Activated CD4-positive, alpha-beta T cell treated with anti-CD3 and anti-CD28 coated beads, Interleukin-2, amount 10 ng/mL, durations not matched to agents 7 days and 5 days (primary cell): ENCODE measurements around the gene DIP2B. TPM values are rescaled to one million over a fixed set of nuclear protein-coding genes. Genes with fewer than 3 reads are reported as not detected.

Experiments used
- CTCF ChIA-PET: fragments of 350-600 bp; sonication (Branson Sonifier 250); formaldehyde crosslinking; loops from one replicate; lab custom pipeline; 2021; ENCODE audit warnings: antibody characterized with exemption; lab: Charles Lee
- POLR2A ChIA-PET: fragments of 350-600 bp; sonication (Branson Sonifier 250); formaldehyde crosslinking; loops from one replicate; lab custom pipeline; 2021; ENCODE audit warnings: antibody characterized with exemption; lab: Charles Lee
- DNase-seq: peaks from one replicate; pipeline ENCODE4 v3.0.0-alpha.2; 2020
- H3K27ac Mint-ChIP-seq: one replicate; pipeline ENCODE4 v1.8.0; 2021; ENCODE audit warnings: mild to moderate bottlenecking, moderate library complexity, mixed read lengths
- H3K27me3 Mint-ChIP-seq: one replicate; pipeline ENCODE4 v1.8.0; 2021; ENCODE audit warnings: mixed read lengths
- H3K36me3 Mint-ChIP-seq: one replicate; pipeline ENCODE4 v1.8.0; 2021; ENCODE audit warnings: low read depth, mixed read lengths
- H3K4me1 Mint-ChIP-seq: one replicate; pipeline ENCODE4 v1.8.0; 2021; ENCODE audit warnings: mixed read lengths
- H3K4me3 Mint-ChIP-seq: one replicate; pipeline ENCODE4 v1.8.0; 2021; ENCODE audit warnings: mild to moderate bottlenecking, moderate library complexity, mixed read lengths
- H3K9me3 Mint-ChIP-seq: one replicate; pipeline ENCODE4 v1.8.0; 2021; ENCODE audit warnings: mixed read lengths
- total RNA-seq, 2 experiments: library from RNA; stranded (reverse); gene quantifications; one replicate each; pipeline ENCODE4 v1.2.3, GENCODE V29; 2021

The DIP2B gene
- total RNA-seq, 2 experiments from 2014 or later = 28.9 to 30.4 TPM

DNA sequence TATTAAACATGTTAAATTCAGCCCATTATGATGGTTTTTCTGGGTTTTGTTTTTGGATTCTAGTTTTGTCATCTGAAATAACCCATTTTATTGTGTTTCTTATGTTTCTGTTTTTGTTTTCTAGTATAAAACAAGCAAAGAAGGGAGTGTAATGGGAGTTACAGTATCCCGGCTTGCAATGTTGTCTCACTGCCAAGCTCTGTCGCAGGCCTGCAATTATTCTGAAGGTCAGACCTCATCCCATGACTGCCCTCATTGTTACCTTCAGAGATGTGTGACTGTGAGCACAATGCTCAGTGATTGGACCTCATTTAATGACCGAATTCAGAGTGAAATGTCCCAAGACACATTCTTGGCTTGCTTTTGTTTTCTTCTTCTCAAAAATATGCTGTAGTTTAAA, 186.1 kb downstream of the DIP2B start:
- no peak for DNase-seq
- no peaks in the 10 kb centered on the region for H3K9me3 Mint-ChIP-seq
- H3K4me1 Mint-ChIP-seq = no peaks in the 10 kb centered on the region
- no peaks in the 10 kb centered on the region for H3K27me3 Mint-ChIP-seq
- H3K4me3 Mint-ChIP-seq = no peak overlapping the region
- ChIA-PET POLR2A (no interaction called here), CTCF (interaction anchor here (1.4 kb wide), 1 partner anchor 9 kb away, joined by 7 read pairs; no protein-coding TSS in a partner anchor)
- no peak overlapping the region for H3K27ac Mint-ChIP-seq
- H3K36me3 Mint-ChIP-seq = peaks cover 29% of the 10 kb centered on the region

GRCh38 chr12:50695961-50696360, 191.2 kb downstream of the DIP2B start:
- no peak overlapping the region for H3K27ac Mint-ChIP-seq
- no peaks in the 10 kb centered on the region for H3K27me3 Mint-ChIP-seq
- DNase-seq = no peak
- H3K36me3 Mint-ChIP-seq = peaks cover 41% of the 10 kb centered on the region
- CTCF ChIA-PET = no interaction called here
- no peak overlapping the region for H3K4me3 Mint-ChIP-seq
- no peaks in the 10 kb centered on the region for H3K4me1 Mint-ChIP-seq
- H3K9me3 Mint-ChIP-seq = no peaks in the 10 kb centered on the region
- POLR2A ChIA-PET = no interaction called here

DNA sequence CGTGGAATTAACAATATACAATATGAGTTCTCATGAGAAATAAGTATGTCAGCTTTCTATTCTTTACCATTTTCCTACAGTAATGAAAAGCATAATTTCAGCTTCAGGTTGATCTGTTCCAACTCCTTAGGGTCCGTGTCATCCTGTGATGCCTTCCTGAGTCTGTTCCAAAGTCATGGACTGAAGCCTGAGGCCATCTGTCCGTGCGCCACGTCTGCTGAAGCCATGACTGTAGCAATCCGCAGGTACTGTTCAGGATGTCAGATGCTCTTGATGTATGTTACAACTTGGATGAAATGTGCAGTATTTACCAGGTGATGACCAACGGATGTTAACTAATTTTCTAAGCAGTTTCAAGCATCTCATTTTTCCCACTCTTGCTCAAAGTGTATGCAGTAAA, 192.1 kb downstream of the DIP2B start:
- POLR2A ChIA-PET = no interaction called here
- Mint-ChIP-seq H3K4me3 (no peak overlapping the region), H3K27me3 (no peaks in the 10 kb centered on the region), H3K27ac (no peak overlapping the region), H3K9me3 (no peaks in the 10 kb centered on the region), H3K4me1 (no peaks in the 10 kb centered on the region), H3K36me3 (peaks cover 43% of the 10 kb centered on the region)
- DNase-seq = no peak
- CTCF ChIA-PET = interaction anchor here (0.9 kb wide), 1 partner anchor 427 kb away, joined by 3 read pairs; no protein-coding TSS in a partner anchor

DNA sequence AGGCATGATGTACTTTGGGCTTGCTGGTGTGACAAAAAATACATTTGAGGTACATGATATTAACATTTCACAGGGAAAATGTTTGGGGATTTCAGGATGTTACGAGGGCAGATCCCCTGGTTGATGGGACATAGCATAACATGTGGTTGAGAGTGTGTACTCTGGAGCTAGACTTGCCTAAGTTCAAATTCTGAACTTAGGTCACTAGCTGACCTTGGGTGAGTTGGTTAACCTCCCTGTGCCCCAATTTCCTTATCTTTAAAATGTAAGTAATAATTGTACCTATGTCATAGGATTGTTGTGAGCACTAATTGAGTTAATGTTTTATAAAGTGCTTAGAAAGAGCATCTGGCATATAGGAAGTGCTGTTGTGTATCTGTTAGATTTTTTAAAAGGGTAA, 194.4 kb downstream of the DIP2B start:
- Mint-ChIP-seq H3K9me3 (no peaks in the 10 kb centered on the region), H3K27ac (no peak overlapping the region), H3K4me3 (no peak overlapping the region), H3K36me3 (peaks cover 41% of the 10 kb centered on the region), H3K27me3 (no peaks in the 10 kb centered on the region), H3K4me1 (no peaks in the 10 kb centered on the region)
- ChIA-PET POLR2A (no interaction called here), CTCF (interaction anchor here (1.2 to 2.5 kb wide), 6 partner anchors 8 to 194 kb away, joined by 3 to 8 read pairs (median 4); partner anchors contain the start of gene DIP2B)
- no peak for DNase-seq

- peaks cover 49% of the 10 kb centered on the region for H3K36me3 Mint-ChIP-seq
- no peaks in the 10 kb centered on the region for H3K27me3 Mint-ChIP-seq
- H3K4me1 Mint-ChIP-seq = no peaks in the 10 kb centered on the region
- no peaks in the 10 kb centered on the region for H3K9me3 Mint-ChIP-seq
- no peak overlapping the region for H3K27ac Mint-ChIP-seq
- no peak overlapping the region for H3K4me3 Mint-ChIP-seq
- no peak for DNase-seq
- ChIA-PET CTCF (interaction anchor here (1.2 to 2.5 kb wide), 6 partner anchors 9 to 195 kb away, joined by 3 to 8 read pairs (median 4); partner anchors contain the start of gene DIP2B), POLR2A (no interaction called here)
These were observed 195.2 kb downstream of the DIP2B start for GRCh38 chr12:50699940-50700339.

- Mint-ChIP-seq H3K9me3 (no peaks in the 10 kb centered on the region), H3K36me3 (peaks cover 33% of the 10 kb centered on the region), H3K27me3 (no peaks in the 10 kb centered on the region), H3K27ac (no peak overlapping the region), H3K4me1 (no peaks in the 10 kb centered on the region), H3K4me3 (no peak overlapping the region)
- no peak for DNase-seq
- POLR2A ChIA-PET = no interaction called here
- CTCF ChIA-PET = no interaction called here
These were observed 201.8 kb downstream of the DIP2B start for GRCh38 chr12:50706606-50707005.

GRCh38 chr12:50707396-50707795, 202.6 kb downstream of the DIP2B start:
- no peaks in the 10 kb centered on the region for H3K9me3 Mint-ChIP-seq
- no peaks in the 10 kb centered on the region for H3K4me1 Mint-ChIP-seq
- H3K4me3 Mint-ChIP-seq = no peak overlapping the region
- no peak overlapping the region for H3K27ac Mint-ChIP-seq
- peaks cover 36% of the 10 kb centered on the region for H3K36me3 Mint-ChIP-seq
- ChIA-PET CTCF (no interaction called here), POLR2A (no interaction called here)
- H3K27me3 Mint-ChIP-seq = no peaks in the 10 kb centered on the region
- DNase-seq = no peak

GRCh38 chr12:50708631-50709030, 203.8 kb downstream of the DIP2B start:
- Mint-ChIP-seq H3K9me3 (no peaks in the 10 kb centered on the region), H3K27ac (no peak overlapping the region), H3K4me1 (no peaks in the 10 kb centered on the region), H3K27me3 (no peaks in the 10 kb centered on the region), H3K36me3 (peaks cover 36% of the 10 kb centered on the region), H3K4me3 (no peak overlapping the region)
- CTCF ChIA-PET = no interaction called here
- no peak for DNase-seq
- POLR2A ChIA-PET = interaction anchor here (0.6 kb wide), 1 partner anchor 551 kb away, joined by 3 read pairs; no protein-coding TSS in a partner anchor

GRCh38 chr12:50711121-50711520, 206.3 kb downstream of the DIP2B start:
- no peaks in the 10 kb centered on the region for H3K27me3 Mint-ChIP-seq
- no peak overlapping the region for H3K4me3 Mint-ChIP-seq
- no peak overlapping the region for H3K27ac Mint-ChIP-seq
- no peak for DNase-seq
- ChIA-PET CTCF (no interaction called here), POLR2A (no interaction called here)
- H3K9me3 Mint-ChIP-seq = no peaks in the 10 kb centered on the region
- H3K36me3 Mint-ChIP-seq = peaks cover 34% of the 10 kb centered on the region
- H3K4me1 Mint-ChIP-seq = no peaks in the 10 kb centered on the region

GRCh38 chr12:50715174-50715573, 210.4 kb downstream of the DIP2B start:
- Mint-ChIP-seq H3K4me1 (no peaks in the 10 kb centered on the region), H3K27me3 (no peaks in the 10 kb centered on the region), H3K9me3 (no peaks in the 10 kb centered on the region), H3K27ac (no peak overlapping the region), H3K36me3 (peaks cover 36% of the 10 kb centered on the region), H3K4me3 (no peak overlapping the region)
- ChIA-PET CTCF (interaction anchor here (0.6 to 1.9 kb wide), 5 partner anchors 15 to 411 kb away, joined by 3 to 8 read pairs (median 3); partner anchors contain the start of gene DIP2B), POLR2A (interaction anchor here (0.5 kb wide), 1 partner anchor 279 kb away, joined by 5 read pairs; no protein-coding TSS in a partner anchor)
- DNase-seq = no peak

DNA sequence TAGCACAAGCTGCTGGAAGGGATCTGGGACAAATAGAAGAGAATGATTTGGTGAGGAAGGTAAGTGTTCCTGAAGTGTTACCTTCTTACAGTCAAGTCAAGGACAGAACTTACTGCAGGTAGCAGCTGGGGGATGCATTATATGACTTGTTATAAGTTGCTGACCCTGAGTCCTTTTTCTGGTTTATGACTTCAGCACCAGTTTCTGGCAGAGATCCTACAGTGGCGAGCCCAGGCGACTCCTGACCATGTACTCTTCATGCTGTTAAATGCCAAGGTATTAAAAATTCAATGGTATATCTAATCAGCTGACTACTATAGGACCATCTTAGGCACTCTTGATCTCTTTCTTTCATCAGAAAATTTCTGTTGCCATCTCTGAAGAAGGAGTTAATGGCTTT, 214.0 kb downstream of the DIP2B start:
- H3K4me1 Mint-ChIP-seq = peaks cover 12% of the 10 kb centered on the region
- DNase-seq = no peak
- H3K27ac Mint-ChIP-seq = no peak overlapping the region
- ChIA-PET POLR2A (no interaction called here), CTCF (no interaction called here)
- H3K4me3 Mint-ChIP-seq = no peak overlapping the region
- no peaks in the 10 kb centered on the region for H3K27me3 Mint-ChIP-seq
- H3K9me3 Mint-ChIP-seq = no peaks in the 10 kb centered on the region
- H3K36me3 Mint-ChIP-seq = peaks cover 57% of the 10 kb centered on the region

- Mint-ChIP-seq H3K27ac (no peak overlapping the region), H3K36me3 (peaks cover 56% of the 10 kb centered on the region), H3K4me3 (no peak overlapping the region), H3K4me1 (peaks cover 12% of the 10 kb centered on the region), H3K27me3 (no peaks in the 10 kb centered on the region), H3K9me3 (no peaks in the 10 kb centered on the region)
- no peak for DNase-seq
- POLR2A ChIA-PET = no interaction called here
- CTCF ChIA-PET = interaction anchor here (1.2 kb wide), 1 partner anchor 25 kb away, joined by 3 read pairs; no protein-coding TSS in a partner anchor
These were observed 215.3 kb downstream of the DIP2B start for GRCh38 chr12:50720085-50720484.

GRCh38 chr12:50720501-50720900, 215.7 kb downstream of the DIP2B start:
- POLR2A ChIA-PET = no interaction called here
- Mint-ChIP-seq H3K27me3 (no peaks in the 10 kb centered on the region), H3K4me3 (no peak overlapping the region), H3K36me3 (peaks cover 52% of the 10 kb centered on the region), H3K27ac (no peak overlapping the region), H3K4me1 (peaks cover 12% of the 10 kb centered on the region), H3K9me3 (no peaks in the 10 kb centered on the region)
- DNase-seq = no peak
- CTCF ChIA-PET = interaction anchor here (1.2 kb wide), 2 partner anchors 10 to 26 kb away, joined by 3 to 5 read pairs; no protein-coding TSS in a partner anchor

GRCh38 chr12:50723865-50724264, 219.1 kb downstream of the DIP2B start:
- no peaks in the 10 kb centered on the region for H3K27me3 Mint-ChIP-seq
- no peaks in the 10 kb centered on the region for H3K9me3 Mint-ChIP-seq
- H3K27ac Mint-ChIP-seq = no peak overlapping the region
- ChIA-PET POLR2A (no interaction called here), CTCF (no interaction called here)
- peaks cover 56% of the 10 kb centered on the region for H3K36me3 Mint-ChIP-seq
- no peak for DNase-seq
- no peak overlapping the region for H3K4me3 Mint-ChIP-seq
- H3K4me1 Mint-ChIP-seq = peaks cover 12% of the 10 kb centered on the region
